HepG2 (cell line): ENCODE measurements around the gene BCLAF1.

Experiments used
- ATF2 ChIP-seq: sonication (generic); formaldehyde crosslinking; IDR thresholded peaks from 2 replicates; pipeline ENCODE4 v1.4.0; 2020; ENCODE audit warnings: missing genetic modification reagents
- CBX5 ChIP-seq: sonication (generic); formaldehyde crosslinking; IDR thresholded peaks from 2 replicates; pipeline ENCODE4 v1.4.0; 2020; ENCODE audit warnings: missing genetic modification reagents, borderline replicate concordance
- CREB3 ChIP-seq: sonication (generic); formaldehyde crosslinking; IDR thresholded peaks from 2 replicates; pipeline ENCODE4 v1.5.0; 2020; ENCODE audit warnings: missing genetic modification reagents
- ELF4 ChIP-seq: sonication (generic); formaldehyde crosslinking; IDR thresholded peaks from 2 replicates; pipeline ENCODE4 v1.5.0; 2020; ENCODE audit warnings: missing genetic modification reagents, mild to moderate bottlenecking, moderate library complexity, borderline replicate concordance
- EZH2 ChIP-seq: conservative IDR thresholded peaks from 2 replicates; pipeline ENCODE4 v1.6.1; 2012; ENCODE audit warnings: mild to moderate bottlenecking, low read depth, low read length, moderate library complexity
- GABPA ChIP-seq, 2 experiments: IDR thresholded peaks; 2 replicates each; pipeline ENCODE4 v1.6.1; 2011 to 2016; ENCODE audit warnings: low read depth in 2 of 2, low read length in 1 of 2, missing biosample characterization in 1 of 2, missing genetic modification characterization in 1 of 2
- IKZF1 ChIP-seq: fragments of 450-650 bp; IDR thresholded peaks from 2 replicates; pipeline ENCODE4 v1.7.1; 2016
- JUN ChIP-seq: sonication (generic); formaldehyde crosslinking; IDR thresholded peaks from 2 replicates; pipeline ENCODE4 v1.4.0; 2020; ENCODE audit warnings: mild to moderate bottlenecking, missing genetic modification reagents
- MTA3 ChIP-seq: sonication (generic); formaldehyde crosslinking; IDR thresholded peaks from 2 replicates; pipeline ENCODE4 v1.4.0; 2020; ENCODE audit warnings: missing genetic modification reagents
- REST ChIP-seq, 2 experiments: IDR thresholded peaks; 2 replicates each; pipeline ENCODE4 v1.6.1; 2011 to 2012; ENCODE audit warnings: low read length in 2 of 2, borderline replicate concordance in 1 of 2, low read depth in 1 of 2, mild to moderate bottlenecking in 1 of 2, moderate library complexity in 1 of 2
- SRF ChIP-seq: IDR thresholded peaks from 2 replicates; pipeline ENCODE4 v1.6.1; 2011; ENCODE audit warnings: mild to moderate bottlenecking, low read depth, low read length, moderate library complexity
- ZNF317 ChIP-seq: sonication (generic); formaldehyde crosslinking; IDR thresholded peaks from 2 replicates; pipeline ENCODE4 v1.5.0; 2020; ENCODE audit warnings: mild to moderate bottlenecking, missing genetic modification reagents
- TF ChIP-seq, protein P1 (sequence below): sonication (generic); formaldehyde crosslinking; IDR thresholded peaks from 2 replicates; pipeline ENCODE4 v1.5.0; 2020; ENCODE audit warnings: mild to moderate bottlenecking, missing genetic modification reagents, moderate library complexity

DNA sequence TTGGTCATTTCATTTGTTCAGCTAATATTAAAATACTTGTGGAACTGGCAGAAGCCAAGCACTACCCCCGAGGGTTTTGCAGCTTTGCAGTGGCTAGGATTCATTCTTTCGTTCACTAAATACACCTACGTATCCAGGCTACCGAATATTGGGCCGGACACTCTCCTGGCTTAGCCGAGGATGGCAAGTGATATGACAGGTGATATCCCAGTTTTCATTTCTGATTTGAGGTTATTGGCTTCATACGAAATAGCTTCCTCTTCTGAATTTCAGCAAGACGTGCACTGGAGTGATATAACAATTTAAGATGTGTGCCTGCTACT lies 39.0 kb downstream of the BCLAF1 start:
- TF ChIP-seq GABPA (IDR thresholded peaks at IDR 0.05; ENCODE audit: low read depth, low read length) (no peak), GABPA (CRISPR knock-in tag; IDR thresholded peaks at IDR 0.05; ENCODE audit: low read depth) (no peak), ATF2 (no peak), CBX5 (CRISPR knock-in tag) (no peak), ELF4 (CRISPR knock-in tag) (no peak), IKZF1 (no peak), CREB3 (CRISPR knock-in tag) (no peak), JUN (CRISPR knock-in tag) (0 out of 2 replicates have a peak, but pooled peaks have one; percentile 6), ZNF317 (CRISPR knock-in tag) (no peak), MTA3 (CRISPR knock-in tag) (no peak), EZH2 (no peak), REST (IDR thresholded peaks at IDR 0.05; ENCODE audit: borderline replicate concordance in 1 of 2, low read depth in 1 of 2, low read length in 2 of 2) (no peak), SRF (no peak)
- TF ChIP-seq, protein P1, sequence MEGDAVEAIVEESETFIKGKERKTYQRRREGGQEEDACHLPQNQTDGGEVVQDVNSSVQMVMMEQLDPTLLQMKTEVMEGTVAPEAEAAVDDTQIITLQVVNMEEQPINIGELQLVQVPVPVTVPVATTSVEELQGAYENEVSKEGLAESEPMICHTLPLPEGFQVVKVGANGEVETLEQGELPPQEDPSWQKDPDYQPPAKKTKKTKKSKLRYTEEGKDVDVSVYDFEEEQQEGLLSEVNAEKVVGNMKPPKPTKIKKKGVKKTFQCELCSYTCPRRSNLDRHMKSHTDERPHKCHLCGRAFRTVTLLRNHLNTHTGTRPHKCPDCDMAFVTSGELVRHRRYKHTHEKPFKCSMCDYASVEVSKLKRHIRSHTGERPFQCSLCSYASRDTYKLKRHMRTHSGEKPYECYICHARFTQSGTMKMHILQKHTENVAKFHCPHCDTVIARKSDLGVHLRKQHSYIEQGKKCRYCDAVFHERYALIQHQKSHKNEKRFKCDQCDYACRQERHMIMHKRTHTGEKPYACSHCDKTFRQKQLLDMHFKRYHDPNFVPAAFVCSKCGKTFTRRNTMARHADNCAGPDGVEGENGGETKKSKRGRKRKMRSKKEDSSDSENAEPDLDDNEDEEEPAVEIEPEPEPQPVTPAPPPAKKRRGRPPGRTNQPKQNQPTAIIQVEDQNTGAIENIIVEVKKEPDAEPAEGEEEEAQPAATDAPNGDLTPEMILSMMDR: no peak
